Parathyroid adenoma (tissue), 2 donors: ENCODE results near the gene CCL13.

Experiments
- H2AFZ ChIP-seq: fragments of 300-600 bp; sonication (generic); one replicate; pipeline ENCODE4 v1.7.0; 2017; ENCODE audit warnings: antibody characterized with exemption, mild to moderate bottlenecking
- H3K27ac ChIP-seq: fragments of 300-600 bp; sonication (generic); one replicate; pipeline ENCODE4 v1.7.0; 2017
- H3K27me3 ChIP-seq: fragments of 300-600 bp; sonication (generic); one replicate; pipeline ENCODE4 v1.7.0; 2017; ENCODE audit warnings: low read length; ENCODE audit not compliant: control insufficient read depth, insufficient read depth
- H3K36me3 ChIP-seq: fragments of 300-600 bp; sonication (generic); one replicate; pipeline ENCODE4 v1.7.0; 2017; ENCODE audit warnings: low read length; ENCODE audit not compliant: control insufficient read depth, insufficient read depth
- H3K4me1 ChIP-seq: fragments of 300-600 bp; sonication (generic); one replicate; pipeline ENCODE4 v1.7.0; 2017; ENCODE audit warnings: control low read depth
- H3K4me2 ChIP-seq: fragments of 300-600 bp; sonication (generic); one replicate; pipeline ENCODE4 v1.7.0; 2017; ENCODE audit warnings: low read length
- H3K4me3 ChIP-seq: fragments of 300-600 bp; sonication (generic); one replicate; pipeline ENCODE4 v1.7.0; 2017; ENCODE audit warnings: low read depth, low read length
- H3K79me2 ChIP-seq: fragments of 300-600 bp; sonication (generic); one replicate; pipeline ENCODE4 v1.7.0; 2017; ENCODE audit warnings: control low read depth
- H3K9ac ChIP-seq: fragments of 300-600 bp; sonication (generic); one replicate; pipeline ENCODE4 v1.7.0; 2017; ENCODE audit warnings: mild to moderate bottlenecking
- H3K9me3 ChIP-seq: fragments of 300-600 bp; sonication (generic); one replicate; pipeline ENCODE4 v1.7.0; 2017; ENCODE audit warnings: low read length; ENCODE audit not compliant: control insufficient read depth
- TF ChIP-seq, protein P1 (sequence below): fragments of 300-600 bp; sonication (generic); IDR thresholded peaks from one replicate; pipeline ENCODE4 v1.7.0; 2017; ENCODE audit warnings: antibody characterized with exemption, mild to moderate bottlenecking
- donor health status: primary hyperparathyroidism.

The CCL13 gene

DNA sequence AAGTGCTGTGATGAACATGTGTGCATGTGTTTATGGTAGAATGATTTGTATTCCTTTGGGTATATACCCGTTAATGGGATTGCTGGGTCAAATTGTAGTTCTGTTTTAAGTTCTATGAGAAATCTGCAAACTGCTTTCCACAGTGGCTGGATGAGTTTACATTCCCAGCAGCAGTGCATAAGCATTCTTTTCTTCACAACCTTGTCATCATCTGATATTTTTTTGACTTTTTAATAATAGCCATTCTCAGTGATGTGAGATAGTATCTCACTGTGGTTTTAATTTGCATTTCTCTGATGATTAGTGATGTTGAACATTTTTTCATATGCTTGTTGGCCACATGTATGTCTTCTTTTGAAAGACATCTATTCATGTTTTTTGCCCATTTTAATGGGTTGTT lies 18.6 kb upstream of the CCL13 start:
- Histone ChIP-seq H3K36me3 (no peaks in the 10 kb centered on the region), H3K27me3 (no peaks in the 10 kb centered on the region), H3K4me1 (no peaks in the 10 kb centered on the region), H3K9me3 (no peaks in the 10 kb centered on the region), H3K79me2 (no peaks in the 10 kb centered on the region), H3K27ac (no peak overlapping the region), H3K4me2 (no peak overlapping the region), H3K4me3 (no peak overlapping the region), H2AFZ (no peak overlapping the region), H3K9ac (no peak overlapping the region)
- TF ChIP-seq, protein P1, sequence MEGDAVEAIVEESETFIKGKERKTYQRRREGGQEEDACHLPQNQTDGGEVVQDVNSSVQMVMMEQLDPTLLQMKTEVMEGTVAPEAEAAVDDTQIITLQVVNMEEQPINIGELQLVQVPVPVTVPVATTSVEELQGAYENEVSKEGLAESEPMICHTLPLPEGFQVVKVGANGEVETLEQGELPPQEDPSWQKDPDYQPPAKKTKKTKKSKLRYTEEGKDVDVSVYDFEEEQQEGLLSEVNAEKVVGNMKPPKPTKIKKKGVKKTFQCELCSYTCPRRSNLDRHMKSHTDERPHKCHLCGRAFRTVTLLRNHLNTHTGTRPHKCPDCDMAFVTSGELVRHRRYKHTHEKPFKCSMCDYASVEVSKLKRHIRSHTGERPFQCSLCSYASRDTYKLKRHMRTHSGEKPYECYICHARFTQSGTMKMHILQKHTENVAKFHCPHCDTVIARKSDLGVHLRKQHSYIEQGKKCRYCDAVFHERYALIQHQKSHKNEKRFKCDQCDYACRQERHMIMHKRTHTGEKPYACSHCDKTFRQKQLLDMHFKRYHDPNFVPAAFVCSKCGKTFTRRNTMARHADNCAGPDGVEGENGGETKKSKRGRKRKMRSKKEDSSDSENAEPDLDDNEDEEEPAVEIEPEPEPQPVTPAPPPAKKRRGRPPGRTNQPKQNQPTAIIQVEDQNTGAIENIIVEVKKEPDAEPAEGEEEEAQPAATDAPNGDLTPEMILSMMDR = no peak

DNA sequence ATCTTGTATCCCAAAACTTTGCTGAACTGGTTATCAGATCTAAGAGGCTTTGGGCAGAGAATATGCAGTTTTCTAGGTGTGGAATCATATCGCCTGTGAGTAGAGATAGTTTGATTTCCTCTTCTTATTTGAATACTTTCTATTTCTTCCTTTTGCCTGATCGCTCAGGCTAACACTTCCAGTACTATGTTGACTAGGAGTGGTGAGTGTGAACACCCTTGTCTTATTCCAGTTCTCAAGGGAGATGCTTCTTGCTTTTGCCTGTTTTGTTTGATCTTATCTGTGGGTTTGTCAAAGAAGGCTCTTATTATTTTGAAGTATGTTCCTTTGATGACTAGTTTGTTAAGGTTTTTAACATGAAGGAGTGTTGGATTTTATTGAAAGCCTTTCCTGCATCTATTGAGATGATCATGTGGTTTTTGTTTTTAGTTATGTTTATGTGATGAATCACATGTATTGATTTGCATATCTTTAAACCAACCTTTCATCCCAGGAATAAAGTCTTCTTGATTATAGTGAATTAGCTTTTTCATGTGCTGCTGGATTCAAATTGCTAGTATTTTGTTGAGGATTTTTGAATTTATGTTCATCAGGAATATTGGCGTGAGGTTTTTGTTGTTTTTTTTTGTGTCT lies 17.0 kb upstream of the CCL13 start:
- Histone ChIP-seq H3K9me3 (no peaks in the 10 kb centered on the region), H3K79me2 (no peaks in the 10 kb centered on the region), H3K27me3 (no peaks in the 10 kb centered on the region), H3K36me3 (no peaks in the 10 kb centered on the region), H3K4me1 (no peaks in the 10 kb centered on the region), H2AFZ (no peak overlapping the region), H3K27ac (no peak overlapping the region), H3K9ac (no peak overlapping the region), H3K4me2 (no peak overlapping the region), H3K4me3 (no peak overlapping the region)
- TF ChIP-seq, protein P1 = no peak

DNA sequence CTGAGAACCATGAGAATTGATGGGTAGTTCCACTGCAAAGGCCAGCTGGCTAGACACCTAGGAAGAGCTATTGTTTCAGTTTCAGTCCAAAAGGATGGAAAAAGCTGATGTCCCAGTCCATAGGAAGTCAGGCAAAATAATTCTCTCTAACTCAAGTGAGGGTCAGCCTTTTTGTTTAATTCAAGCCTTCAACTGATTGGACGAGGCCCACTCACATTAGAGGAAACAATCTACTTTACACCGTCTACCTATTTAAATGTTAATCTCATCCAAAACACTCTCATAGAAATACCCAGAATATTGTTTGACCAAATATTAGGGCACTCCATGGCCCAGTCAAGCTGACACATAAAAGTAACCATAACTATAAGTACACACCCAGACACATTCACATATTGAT lies 14.4 kb upstream of the CCL13 start:
- H3K36me3 ChIP-seq = no peaks in the 10 kb centered on the region
- no peak overlapping the region for H3K4me2 ChIP-seq
- H3K27ac ChIP-seq = no peak overlapping the region
- H3K4me3 ChIP-seq = no peak overlapping the region
- H2AFZ ChIP-seq = no peak overlapping the region
- H3K79me2 ChIP-seq = no peaks in the 10 kb centered on the region
- no peak overlapping the region for H3K9ac ChIP-seq
- no peaks in the 10 kb centered on the region for H3K27me3 ChIP-seq
- no peaks in the 10 kb centered on the region for H3K9me3 ChIP-seq
- no peaks in the 10 kb centered on the region for H3K4me1 ChIP-seq
- TF ChIP-seq, protein P1 = no peak

DNA sequence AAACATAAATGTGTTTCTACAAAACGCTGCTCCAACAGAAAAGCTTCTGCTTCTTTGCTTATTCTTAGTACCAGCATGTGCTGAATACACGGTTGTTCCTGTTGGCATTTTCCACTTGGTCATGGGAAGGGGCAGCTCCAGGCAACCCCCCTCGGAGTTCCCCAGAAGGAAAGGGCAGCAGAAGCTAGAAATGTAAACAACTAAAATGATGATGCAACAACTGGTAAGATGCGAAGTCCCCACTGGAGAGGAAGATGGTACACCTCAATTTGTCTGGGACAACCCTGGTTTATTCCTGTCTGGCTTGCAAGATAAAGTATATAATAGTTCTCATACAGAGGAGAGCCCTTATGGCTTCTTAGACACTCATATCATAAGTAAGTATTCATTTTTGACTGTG lies 9.2 kb upstream of the CCL13 start:
- Histone ChIP-seq H3K27me3 (no peaks in the 10 kb centered on the region), H3K4me1 (no peaks in the 10 kb centered on the region), H3K79me2 (no peaks in the 10 kb centered on the region), H3K4me2 (no peak overlapping the region), H2AFZ (no peak overlapping the region), H3K9me3 (no peaks in the 10 kb centered on the region), H3K9ac (no peak overlapping the region), H3K4me3 (no peak overlapping the region), H3K36me3 (no peaks in the 10 kb centered on the region), H3K27ac (no peak overlapping the region)
- TF ChIP-seq, protein P1 = no peak

DNA sequence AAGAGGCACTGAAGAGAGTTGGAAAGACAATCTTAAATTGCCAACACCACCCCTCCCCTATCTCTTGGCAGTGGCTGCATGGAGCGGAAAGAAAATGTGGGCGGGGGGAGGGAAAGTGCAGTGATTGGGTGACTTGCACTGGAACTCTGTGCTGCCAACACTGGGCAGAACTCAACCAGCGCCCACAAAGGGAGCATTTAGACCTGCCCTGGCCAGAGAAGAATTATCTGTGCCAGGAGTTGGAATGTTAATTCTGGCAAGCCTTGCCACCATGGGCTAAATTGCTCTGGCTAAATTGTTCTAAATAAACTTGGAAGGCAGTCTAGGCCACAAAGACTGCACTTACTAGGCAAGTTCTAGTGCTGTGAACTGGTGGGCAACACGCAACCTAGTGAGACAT lies 6.5 kb upstream of the CCL13 start:
- no peaks in the 10 kb centered on the region for H3K9me3 ChIP-seq
- H3K27ac ChIP-seq = no peak overlapping the region
- H3K27me3 ChIP-seq = no peaks in the 10 kb centered on the region
- no peak overlapping the region for H3K4me3 ChIP-seq
- no peak overlapping the region for H3K4me2 ChIP-seq
- no peak overlapping the region for H3K9ac ChIP-seq
- no peaks in the 10 kb centered on the region for H3K36me3 ChIP-seq
- no peaks in the 10 kb centered on the region for H3K4me1 ChIP-seq
- TF ChIP-seq, protein P1 = no peak
- no peak overlapping the region for H2AFZ ChIP-seq
- no peaks in the 10 kb centered on the region for H3K79me2 ChIP-seq
